ENCODE results near the gene MYL7.
"Not testable (repeated sequence)": the region's sequence is repeated elsewhere in the genome, so short reads cannot be mapped to it uniquely, and the experiment has no call there.

- TF ChIP-seq YY1 (IDR thresholded peaks at IDR 0.05; ENCODE audit: insufficient read depth, insufficient read length); SUZ12 (IDR thresholded peaks at IDR 0.05; ENCODE audit: extremely low read depth, insufficient read depth, insufficient read length); ZNF274 (IDR thresholded peaks at IDR 0.05; ENCODE audit: low read depth, low read length): not testable (repeated sequence)
Observed at GRCh38 chr7:44126574-44126973, 14.6 kb downstream of the MYL7 start.
